CD14-positive monocyte (primary cell): ENCODE measurements around the gene TMEM181. TPM values are rescaled to one million over a fixed set of nuclear protein-coding genes. Genes with fewer than 3 reads are reported as not detected.

Experiments used
- DNase-seq, 3 donors: peaks; one replicate each; pipeline ENCODE4 v3.0.0-alpha.2; 2011 to 2022
- H2AFZ ChIP-seq: 2 replicates; pipeline ENCODE4 v1.6.0; 2012; ENCODE audit warnings: mild to moderate bottlenecking, low read depth, low read length, inconsistent platforms; ENCODE audit not compliant: insufficient read depth, poor library complexity, severe bottlenecking
- H3K27ac ChIP-seq, 2 donors: 1 replicate in 1 of 2; 2 replicates in 1 of 2; pipeline ENCODE4 v1.5.1; 2012 to 2013; ENCODE audit warnings: low read length in 2 of 2, control low read depth in 1 of 2, inconsistent platforms in 1 of 2, low read depth in 1 of 2, mild to moderate bottlenecking in 1 of 2
- H3K27me3 ChIP-seq, 2 donors: one replicate each; pipeline versions ENCODE4 v1.6.0 to v1.6.1; 2011 to 2013; ENCODE audit warnings: low read length in 2 of 2; ENCODE audit not compliant: control insufficient read depth in 2 of 2, insufficient read depth in 2 of 2
- H3K36me3 ChIP-seq, 2 donors: replicated peaks in 1 of 2; 1 replicate in 1 of 2; 2 replicates in 1 of 2; pipeline versions ENCODE4 v1.5.1 to v1.6.1; 2012 to 2013; ENCODE audit warnings: low read length in 2 of 2, control low read depth in 1 of 2, inconsistent platforms in 1 of 2, mild to moderate bottlenecking in 1 of 2; ENCODE audit not compliant: insufficient read depth in 2 of 2, control insufficient read depth in 1 of 2
- H3K4me1 ChIP-seq, 2 donors: 1 replicate in 1 of 2; 2 replicates in 1 of 2; pipeline versions ENCODE4 v1.5.1 to v1.6.1; 2012 to 2013; ENCODE audit warnings: low read length in 2 of 2, control low read depth in 1 of 2, inconsistent platforms in 1 of 2, mild to moderate bottlenecking in 1 of 2, moderate library complexity in 1 of 2; ENCODE audit not compliant: insufficient read depth in 2 of 2, control insufficient read depth in 1 of 2
- H3K4me2 ChIP-seq: replicated peaks from 2 replicates; pipeline ENCODE3; 2012; ENCODE audit warnings: low read length, moderate library complexity, mild to moderate bottlenecking; ENCODE audit not compliant: poor library complexity, severe bottlenecking; ENCODE audit errors: extremely low read depth
- H3K4me3 ChIP-seq, 3 experiments: fragments of 200-600 bp in 1 of 3; sonication (generic) in 1 of 3; replicated peaks in 1 of 3; 1 replicate in 2 of 3; 2 replicates in 1 of 3; pipeline ENCODE4 v1.5.1; 2011 to 2013; ENCODE audit warnings: low read length in 3 of 3, mild to moderate bottlenecking in 3 of 3, control low read depth in 2 of 3, low read depth in 2 of 3, inconsistent platforms in 1 of 3, moderate library complexity in 1 of 3
- H3K79me2 ChIP-seq: 2 replicates; pipeline ENCODE4 v1.6.0; 2012; ENCODE audit warnings: mild to moderate bottlenecking, control low read depth, inconsistent platforms, low read length, moderate library complexity; ENCODE audit not compliant: insufficient read depth
- H3K9ac ChIP-seq: 2 replicates; pipeline ENCODE4 v1.6.0; 2017; ENCODE audit warnings: low read length, mild to moderate bottlenecking; ENCODE audit not compliant: insufficient read depth, poor library complexity, severe bottlenecking
- H3K9me3 ChIP-seq, 2 donors: replicated peaks in 1 of 2; 1 replicate in 1 of 2; 2 replicates in 1 of 2; pipeline versions ENCODE4 v1.5.1 to v1.6.1; 2012 to 2013; ENCODE audit warnings: low read length in 2 of 2, control low read depth in 1 of 2; ENCODE audit not compliant: control insufficient read depth in 1 of 2, insufficient read depth in 1 of 2
- H4K20me1 ChIP-seq: 2 replicates; pipeline ENCODE4 v1.6.0; 2012; ENCODE audit warnings: mild to moderate bottlenecking, low read length, control low read depth, moderate library complexity; ENCODE audit not compliant: insufficient read depth
- H3K27ac Mint-ChIP-seq, 7 donors: one replicate each; pipeline ENCODE4 v1.8.0; 2020; ENCODE audit warnings: mild to moderate bottlenecking in 7 of 7, mixed read lengths in 7 of 7, moderate library complexity in 6 of 7, inconsistent platforms in 2 of 7
- H3K27me3 Mint-ChIP-seq, 3 donors: one replicate each; pipeline ENCODE4 v1.8.0; 2021 to 2022; ENCODE audit warnings: low read depth in 3 of 3, mild to moderate bottlenecking in 3 of 3, mixed read lengths in 3 of 3, moderate library complexity in 3 of 3, inconsistent platforms in 1 of 3
- H3K36me3 Mint-ChIP-seq, 2 donors: one replicate each; pipeline ENCODE4 v1.8.0; 2020; ENCODE audit warnings: mixed read lengths in 2 of 2, inconsistent platforms in 1 of 2, mild to moderate bottlenecking in 1 of 2
- H3K4me1 Mint-ChIP-seq: one replicate; pipeline ENCODE4 v1.8.0; 2020; ENCODE audit warnings: mild to moderate bottlenecking, mixed read lengths
- H3K4me3 Mint-ChIP-seq, 2 donors: one replicate each; pipeline ENCODE4 v1.8.0; 2020; ENCODE audit warnings: mild to moderate bottlenecking in 2 of 2, mixed read lengths in 2 of 2, moderate library complexity in 1 of 2
- H3K9me3 Mint-ChIP-seq, 7 donors: one replicate each; pipeline ENCODE4 v1.8.0; 2020 to 2022; ENCODE audit warnings: mixed read lengths in 7 of 7, mild to moderate bottlenecking in 6 of 7, moderate library complexity in 6 of 7, inconsistent platforms in 2 of 7
- WGBS: methylation state at CpG from one replicate; pipeline ENCODE4 v1.1.5; 2013; ENCODE audit warnings: missing lambda C conversion rate; ENCODE audit not compliant: insufficient coverage; 5-methylcytosine and 5-hydroxymethylcytosine counted together
- intact Hi-C, 2 donors: fragments of 100-400 bp; cut with micrococcal nuclease; formaldehyde crosslinking; loops; one replicate each; pipeline versions ENCODE4 v1.15.0 to v1.15.1; 2023
- polyA plus RNA-seq, 3 donors: library from polyadenylated mRNA; depleted of rRNA in 1 of 3; unstranded in 2 of 3; stranded (reverse) in 1 of 3; fragments of 300-500 nt in 2 of 3; fragments of >200 nt in 1 of 3; fragmentation: Illumina TruSeq in 2 of 3; gene quantifications; 1 replicate in 2 of 3; 2 replicates in 1 of 3; pipeline ENCODE4 v1.2.3, GENCODE V29; 2012 to 2021
- TF ChIP-seq, protein P1 (sequence below): fragments of 200-600 bp; IDR thresholded peaks from one replicate; pipeline ENCODE4 v1.8.0; 2022; ENCODE audit warnings: antibody characterized with exemption, mild to moderate bottlenecking

TMEM181 gene
- polyA plus RNA-seq, 3 donors: 2.4 to 6.8 (median 2.6) TPM

DNA sequence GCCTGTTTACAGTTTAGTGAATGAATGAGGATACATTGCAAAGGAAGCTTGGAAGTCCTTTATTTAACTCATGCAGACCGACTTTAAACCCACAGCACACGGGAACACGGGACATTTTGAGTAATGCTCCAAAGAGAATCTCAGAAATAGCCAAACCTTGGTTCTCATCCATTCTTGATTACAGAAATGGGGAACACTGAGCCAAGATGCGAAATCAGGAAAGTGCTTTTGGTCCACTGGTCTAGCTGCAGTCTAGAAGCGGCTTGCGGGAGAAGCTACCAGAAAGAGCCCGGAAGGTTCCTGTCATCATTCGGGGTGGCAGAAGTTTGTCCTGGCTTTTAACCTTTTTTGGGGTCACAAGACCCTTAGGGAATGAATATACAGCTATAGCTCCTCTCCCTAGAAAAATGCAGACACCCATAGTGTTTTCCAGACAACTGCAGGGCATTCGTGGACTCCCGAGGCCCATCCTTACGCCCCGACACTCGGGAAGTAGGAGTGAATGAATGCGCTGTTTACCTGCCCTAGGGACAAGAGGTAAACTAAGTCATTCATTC lies 475 bp upstream of the TMEM181 start:
- intact Hi-C loops: loop anchor here (5.0 to 10.0 kb wide), 2 partner anchors 327 to 335 kb away; no protein-coding TSS in a partner anchor
- TF ChIP-seq, protein P1, sequence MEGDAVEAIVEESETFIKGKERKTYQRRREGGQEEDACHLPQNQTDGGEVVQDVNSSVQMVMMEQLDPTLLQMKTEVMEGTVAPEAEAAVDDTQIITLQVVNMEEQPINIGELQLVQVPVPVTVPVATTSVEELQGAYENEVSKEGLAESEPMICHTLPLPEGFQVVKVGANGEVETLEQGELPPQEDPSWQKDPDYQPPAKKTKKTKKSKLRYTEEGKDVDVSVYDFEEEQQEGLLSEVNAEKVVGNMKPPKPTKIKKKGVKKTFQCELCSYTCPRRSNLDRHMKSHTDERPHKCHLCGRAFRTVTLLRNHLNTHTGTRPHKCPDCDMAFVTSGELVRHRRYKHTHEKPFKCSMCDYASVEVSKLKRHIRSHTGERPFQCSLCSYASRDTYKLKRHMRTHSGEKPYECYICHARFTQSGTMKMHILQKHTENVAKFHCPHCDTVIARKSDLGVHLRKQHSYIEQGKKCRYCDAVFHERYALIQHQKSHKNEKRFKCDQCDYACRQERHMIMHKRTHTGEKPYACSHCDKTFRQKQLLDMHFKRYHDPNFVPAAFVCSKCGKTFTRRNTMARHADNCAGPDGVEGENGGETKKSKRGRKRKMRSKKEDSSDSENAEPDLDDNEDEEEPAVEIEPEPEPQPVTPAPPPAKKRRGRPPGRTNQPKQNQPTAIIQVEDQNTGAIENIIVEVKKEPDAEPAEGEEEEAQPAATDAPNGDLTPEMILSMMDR: no peak
- peaks cover 17 to 39% of the 10 kb centered on the region in 2 donors for H3K4me1 ChIP-seq
- H3K9ac ChIP-seq: peak overlapping the region; percentile 96
- WGBS: 45% methylated on average over 13 of the region's 14 CpGs
- H2AFZ ChIP-seq: peak overlapping the region; percentile 96
- Mint-ChIP-seq H3K4me3 (peak overlapping the region; percentile 70 to 73), H3K4me1 (peaks cover 37% of the 10 kb centered on the region), H3K27ac (peak overlapping the region; percentile 53 to 80 (median 64)), H3K9me3 (no peaks in the 10 kb centered on the region), H3K27me3 (peaks cover 2 to 3% (median 3%) of the 10 kb centered on the region in 3 donors), H3K36me3 (peaks cover 0 to 17% of the 10 kb centered on the region in 2 donors)
- peak overlapping the region; percentile 18 to 91 for H3K27ac ChIP-seq
- no peak for DNase-seq
- no peaks in the 10 kb centered on the region for H3K27me3 ChIP-seq
- peaks cover 40% of the 10 kb centered on the region for H3K79me2 ChIP-seq
- peaks cover 35% of the 10 kb centered on the region for H4K20me1 ChIP-seq
- no peaks in the 10 kb centered on the region for H3K9me3 ChIP-seq
- peak overlapping the region; percentile 93 for H3K4me2 ChIP-seq
- H3K4me3 ChIP-seq: peak overlapping the region; percentile 59 to 94 (median 88)
- H3K36me3 ChIP-seq: no peaks in the 10 kb centered on the region

DNA sequence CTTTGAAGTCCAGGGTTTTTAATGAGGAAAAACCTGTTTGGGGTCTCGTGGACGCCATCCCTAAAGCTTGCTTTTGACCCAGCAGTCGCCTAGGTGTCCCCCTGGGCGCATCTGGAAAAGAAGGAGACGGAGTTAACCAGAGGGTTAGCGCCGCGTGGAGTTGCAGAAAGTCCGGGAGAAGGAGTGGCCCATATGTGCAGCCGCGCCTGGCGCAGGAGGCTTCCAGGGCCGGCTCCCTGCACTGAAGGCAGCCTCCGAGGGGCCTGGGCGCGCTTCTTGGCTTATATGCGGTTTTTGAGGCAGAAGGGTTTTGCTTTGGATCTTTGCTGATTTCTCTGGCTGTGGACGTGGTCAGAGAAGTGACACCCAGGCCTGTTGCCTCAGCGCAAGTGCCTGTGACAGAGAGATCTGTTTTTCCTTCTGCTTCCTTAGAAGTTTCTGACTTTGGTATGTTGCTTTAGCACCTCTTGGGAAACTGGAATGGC lies 987 bp downstream of the TMEM181 start:
- TF ChIP-seq, protein P1: no peak
- peak overlapping the region; percentile 96 for H2AFZ ChIP-seq
- H3K27ac ChIP-seq: peak overlapping the region; percentile 10 to 91
- Mint-ChIP-seq H3K36me3 (peaks cover under 1 to 20% of the 10 kb centered on the region in 2 donors), H3K9me3 (no peaks in the 10 kb centered on the region), H3K4me1 (peaks cover 45% of the 10 kb centered on the region), H3K27ac (peak overlapping the region; percentile 73 to 92 (median 88)), H3K27me3 (peaks cover 2 to 3% (median 3%) of the 10 kb centered on the region in 3 donors), H3K4me3 (peak overlapping the region; percentile 93 to 96)
- WGBS: under 1% methylated on average over 19 of the region's 19 CpGs
- peak overlapping the region; percentile 93 for H3K4me2 ChIP-seq
- DNase-seq: peak in 2 of 3 donors; percentile 2 to 19
- no peaks in the 10 kb centered on the region for H3K27me3 ChIP-seq
- H4K20me1 ChIP-seq: peaks cover 49% of the 10 kb centered on the region
- intact Hi-C loops: no loop called here
- H3K9ac ChIP-seq: peak overlapping the region; percentile 96
- peak overlapping the region; percentile 65 to 92 (median 88) for H3K4me3 ChIP-seq
- H3K36me3 ChIP-seq: no peaks in the 10 kb centered on the region
- H3K79me2 ChIP-seq: peaks cover 54% of the 10 kb centered on the region
- H3K4me1 ChIP-seq: peaks cover 17 to 47% of the 10 kb centered on the region in 2 donors
- H3K9me3 ChIP-seq: no peaks in the 10 kb centered on the region
